ENCODE measurements around the gene YES1. TPM values are rescaled to one million over a fixed set of nuclear protein-coding genes. Genes with fewer than 3 reads are reported as not detected.

YES1 gene
- total and polyA plus RNA-seq, 2 of the 8 experiments (the other 6 are each of a cell fraction or from before 2014, with no cell fraction given): 14.8 to 94.3 TPM

GRCh38 chr18:808502-808901 lies 3.5 kb downstream of the YES1 start:
- H3K56ac ChIP-seq (replicated peaks; ENCODE audit: insufficient read length, low read depth, low read length): no peak overlapping the region
- WGBS, 2 experiments (ENCODE audit: extremely low coverage in 1 of 2, insufficient coverage in 1 of 2, insufficient read length in 1 of 2, insufficient replicate concordance in 2 of 2, low coverage in 1 of 2, low lambda C conversion rate in 2 of 2, missing lambda C conversion rate in 1 of 2): 85% methylated on average over 2 of the region's 2 CpGs; no CpG with 5 or more reads in 1 of the 2 experiments
- peaks cover 5 to 10% of the 10 kb centered on the region in 2 experiments for H4K20me1 ChIP-seq (replicated peaks in 1 of 2; ENCODE audit: control insufficient read depth in 1 of 2, insufficient read depth in 2 of 2, low read length in 2 of 2)
- no peak overlapping the region for H4K91ac ChIP-seq (replicated peaks; ENCODE audit: insufficient read length, low read length)
- H2BK15ac ChIP-seq (ENCODE audit: low read length): no peak overlapping the region
- H2BK120ac ChIP-seq (replicated peaks; ENCODE audit: low read depth, low read length): no peak overlapping the region
- H2BK5ac ChIP-seq (ENCODE audit: low read depth, low read length): no peak overlapping the region
- peaks cover 32 to 79% of the 10 kb centered on the region in 2 experiments for H3K79me2 ChIP-seq (ENCODE audit: control insufficient read depth in 1 of 2, insufficient read depth in 2 of 2, low read length in 2 of 2)
- no peak overlapping the region for H3K4me2 ChIP-seq (ENCODE audit: insufficient read depth in 1 of 2, low read depth in 2 of 2, low read length in 2 of 2)
- POLR2A ChIA-PET (ENCODE audit: partially characterized antibody): no interaction called here
- no peak overlapping the region for H4K8ac ChIP-seq (ENCODE audit: extremely low read depth, insufficient read depth, low read length)
- no peak overlapping the region for H2BK12ac ChIP-seq (ENCODE audit: low read depth, low read length)
- CTCF ChIA-PET (ENCODE audit: partially characterized antibody): interaction anchor here (1.3 kb wide), 1 partner anchor 96 kb away, joined by 4 read pairs; the partner anchor contains the start of gene ENOSF1
- peaks cover 6% of the 10 kb centered on the region; the same call in 1 of the 2 replicates for H3K23me2 ChIP-seq (ENCODE audit: low read depth, low read length)
- H3K9me3 ChIP-seq (ENCODE audit: insufficient read depth in 2 of 2, low read depth in 1 of 2, low read length in 1 of 2): no peaks in the 10 kb centered on the region
- H3K79me1 ChIP-seq (ENCODE audit: low read depth, low read length): peaks cover 3% of the 10 kb centered on the region
- H3K36me3 ChIP-seq (ENCODE audit: control insufficient read depth in 2 of 4, insufficient read depth in 4 of 4, low read length in 3 of 4): no peaks in the 10 kb centered on the region
- H3K14ac ChIP-seq (ENCODE audit: insufficient read length): no peak overlapping the region
- TF ChIP-seq SRF (IDR thresholded peaks at IDR 0.05; ENCODE audit: low read depth, low read length): no peak
- no peak for TF ChIP-seq SIRT6 (IDR thresholded peaks at IDR 0.05; ENCODE audit: low read length)
- no peak for TF ChIP-seq GABPA (IDR thresholded peaks at IDR 0.05; ENCODE audit: borderline replicate concordance, insufficient read depth, low read length)
- TF ChIP-seq RXRA (IDR thresholded peaks at IDR 0.05; ENCODE audit: insufficient read depth, low read depth, low read length): no peak
- TF ChIP-seq CHD1 (IDR thresholded peaks at IDR 0.05; ENCODE audit: low read depth, low read length): no peak
- no peak for TF ChIP-seq TAF1 (IDR thresholded peaks at IDR 0.05; ENCODE audit: low read depth, low read length)
- no peak for TF ChIP-seq HDAC2 (IDR thresholded peaks at IDR 0.05; ENCODE audit: borderline replicate concordance in 1 of 2, low read depth in 2 of 2, low read length in 2 of 2)
- TF ChIP-seq NRF1 (IDR thresholded peaks at IDR 0.05; ENCODE audit: low read depth, low read length): no peak
- FAIRE-seq (no peak), DNase-seq (ENCODE audit: low read depth in 1 of 2, low spot score in 2 of 2) (no peak)
- no peak overlapping the region for H4K5ac ChIP-seq (ENCODE audit: insufficient read length, low read depth, low read length)
- H3K4me3 ChIP-seq (ENCODE audit: extremely low read depth in 1 of 4, insufficient read depth in 2 of 4, low read depth in 3 of 4, low read length in 4 of 4): no peak overlapping the region
- no peak overlapping the region for H3K4ac ChIP-seq (replicated peaks; ENCODE audit: insufficient read length, low read depth, low read length)
- H3K4me1 ChIP-seq (replicated peaks in 1 of 4; ENCODE audit: control insufficient read depth in 3 of 4, insufficient read depth in 4 of 4, low read length in 3 of 4): peaks cover 0 to 4% (median 2%) of the 10 kb centered on the region in 4 experiments; a peak in 2 of 7 replicates
- no peak overlapping the region for H3K23ac ChIP-seq (ENCODE audit: insufficient read length)
- no peak overlapping the region for H3K18ac ChIP-seq (ENCODE audit: extremely low read depth, low read length)
- H2AK5ac ChIP-seq (ENCODE audit: low read depth, low read length): no peak overlapping the region
- no peak overlapping the region for H3K27ac ChIP-seq (ENCODE audit: low read depth, low read length)
- H3K9ac ChIP-seq (replicated peaks in 1 of 4; ENCODE audit: extremely low read depth in 1 of 4, low read depth in 3 of 4, low read length in 3 of 4): no peak overlapping the region
- H3K27me3 ChIP-seq (replicated peaks in 1 of 4; ENCODE audit: control insufficient read depth in 3 of 4, extremely low read depth in 1 of 4, insufficient read depth in 3 of 4, low read length in 3 of 4): no peaks in the 10 kb centered on the region
- no peak overlapping the region for H2BK20ac ChIP-seq (ENCODE audit: low read length)
- no peak overlapping the region for H2AFZ ChIP-seq (ENCODE audit: low read length)
